ENCODE results near the gene TARDBP.

Gene TARDBP

GRCh38 chr1:11012260-11013159 lies at the start of gene TARDBP:
Gene TARDBP, plus strand, starts transcription at chr1:11012654. Its CDS starts 1,074 bp downstream, at chr1:11013728.
- H3K4me3 ChIP-seq (ENCODE audit: low read length) = peak within 1 kb of the TSS; percentile 93
- TF ChIP-seq, protein P1, sequence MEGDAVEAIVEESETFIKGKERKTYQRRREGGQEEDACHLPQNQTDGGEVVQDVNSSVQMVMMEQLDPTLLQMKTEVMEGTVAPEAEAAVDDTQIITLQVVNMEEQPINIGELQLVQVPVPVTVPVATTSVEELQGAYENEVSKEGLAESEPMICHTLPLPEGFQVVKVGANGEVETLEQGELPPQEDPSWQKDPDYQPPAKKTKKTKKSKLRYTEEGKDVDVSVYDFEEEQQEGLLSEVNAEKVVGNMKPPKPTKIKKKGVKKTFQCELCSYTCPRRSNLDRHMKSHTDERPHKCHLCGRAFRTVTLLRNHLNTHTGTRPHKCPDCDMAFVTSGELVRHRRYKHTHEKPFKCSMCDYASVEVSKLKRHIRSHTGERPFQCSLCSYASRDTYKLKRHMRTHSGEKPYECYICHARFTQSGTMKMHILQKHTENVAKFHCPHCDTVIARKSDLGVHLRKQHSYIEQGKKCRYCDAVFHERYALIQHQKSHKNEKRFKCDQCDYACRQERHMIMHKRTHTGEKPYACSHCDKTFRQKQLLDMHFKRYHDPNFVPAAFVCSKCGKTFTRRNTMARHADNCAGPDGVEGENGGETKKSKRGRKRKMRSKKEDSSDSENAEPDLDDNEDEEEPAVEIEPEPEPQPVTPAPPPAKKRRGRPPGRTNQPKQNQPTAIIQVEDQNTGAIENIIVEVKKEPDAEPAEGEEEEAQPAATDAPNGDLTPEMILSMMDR (conservative IDR thresholded peaks at IDR 0.05; ENCODE audit: low read length) = no peak
- peak; percentile 87 for DNase-seq (ENCODE audit: low read depth)

DNA sequence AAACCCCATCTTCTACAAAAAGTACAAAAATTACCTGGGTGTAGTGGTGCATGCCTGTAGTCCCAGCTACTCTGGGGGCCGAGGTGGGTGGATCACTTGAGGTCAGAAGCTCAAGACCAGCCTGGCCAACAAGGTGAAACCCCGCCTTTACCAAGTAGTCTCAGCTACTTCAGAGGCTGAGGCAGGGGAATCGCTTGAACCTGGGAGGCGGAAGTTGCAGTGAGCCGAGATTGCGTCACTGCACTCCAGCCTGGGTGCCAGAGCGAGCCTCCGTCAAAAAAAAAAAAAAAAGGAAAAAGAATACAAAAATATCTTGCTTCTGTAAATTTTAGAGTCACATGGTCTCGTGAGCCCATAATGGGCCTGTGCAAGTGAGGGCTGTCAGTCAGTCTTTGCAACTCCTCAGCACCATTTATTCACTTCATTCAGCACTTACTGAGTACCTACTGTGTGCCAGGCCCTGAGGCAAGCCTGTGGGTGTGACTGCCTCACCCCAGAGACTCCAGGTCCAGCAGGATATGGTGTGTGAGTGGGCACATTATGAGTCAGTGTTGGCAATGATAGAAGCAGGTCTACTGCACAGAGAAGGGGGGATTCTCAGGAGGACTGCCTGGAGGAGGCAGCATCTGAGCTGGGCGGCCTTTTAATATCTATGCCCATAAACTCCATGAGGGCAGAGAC lies 46.8 kb upstream of the TARDBP start:
- H3K4me3 ChIP-seq (ENCODE audit: low read length) = no peak overlapping the region
- TF ChIP-seq, protein P1 (conservative IDR thresholded peaks at IDR 0.05; ENCODE audit: low read length) = no peak
- DNase-seq (ENCODE audit: low read depth) = no peak

- TF ChIP-seq, protein P1 (conservative IDR thresholded peaks at IDR 0.05; ENCODE audit: low read length) = no peak
- no peak for DNase-seq (ENCODE audit: low read depth)
- no peak overlapping the region for H3K4me3 ChIP-seq (ENCODE audit: low read length)
Observed at GRCh38 chr1:10967090-10967489, 45.4 kb upstream of the TARDBP start.

- TF ChIP-seq, protein P1 (conservative IDR thresholded peaks at IDR 0.05; ENCODE audit: low read length) = no peak
- H3K4me3 ChIP-seq (ENCODE audit: low read length) = peak overlapping the region; percentile 34
- DNase-seq (ENCODE audit: low read depth) = no peak
Observed at GRCh38 chr1:10968411-10968826, 44.0 kb upstream of the TARDBP start.

DNA sequence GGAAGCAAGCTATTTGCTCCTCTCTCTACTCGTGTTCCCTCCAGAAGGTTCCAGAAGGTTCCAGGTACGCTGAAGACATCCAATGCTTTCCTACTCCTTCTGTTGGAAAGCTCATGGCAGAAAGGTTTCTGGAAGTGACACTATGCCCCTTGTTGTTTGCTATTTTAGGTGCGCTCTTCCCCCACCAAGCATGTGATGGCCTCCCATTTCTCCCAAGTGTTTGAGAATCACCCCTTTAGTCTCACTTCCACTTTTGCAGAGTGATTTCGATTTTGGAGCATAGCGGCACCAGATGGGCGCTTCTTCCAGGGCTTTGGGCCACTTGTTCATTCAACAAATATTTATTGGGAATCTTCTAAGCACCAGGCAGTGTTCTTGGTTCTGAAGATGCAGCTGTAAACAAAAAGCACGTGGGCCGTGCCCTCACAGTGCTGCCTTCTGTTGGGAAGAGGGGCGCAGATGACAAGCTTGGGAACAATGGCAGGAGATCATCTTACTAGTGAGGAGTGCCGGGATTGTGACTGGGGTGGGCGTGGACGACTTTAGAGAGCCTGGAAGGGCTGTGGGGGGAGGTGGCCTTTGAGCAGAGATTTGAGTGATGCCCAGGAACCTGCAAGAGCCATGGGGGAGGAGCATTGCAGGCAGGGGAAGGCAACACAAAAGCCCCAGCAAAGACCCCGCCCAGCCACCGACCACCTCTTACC lies 43.0 kb upstream of the TARDBP start:
- TF ChIP-seq, protein P1 (conservative IDR thresholded peaks at IDR 0.05; ENCODE audit: low read length) = no peak
- no peak overlapping the region for H3K4me3 ChIP-seq (ENCODE audit: low read length)
- no peak for DNase-seq (ENCODE audit: low read depth)

GRCh38 chr1:10969971-10970332 lies 42.5 kb upstream of the TARDBP start:
- TF ChIP-seq, protein P1 (conservative IDR thresholded peaks at IDR 0.05; ENCODE audit: low read length) = no peak
- no peak for DNase-seq (ENCODE audit: low read depth)
- no peak overlapping the region for H3K4me3 ChIP-seq (ENCODE audit: low read length)

Data from AG10803 (cell line).